Endothelial cell of hepatic sinusoid (primary cell): ENCODE measurements around the gene SLC25A27.

Source experiments
- in situ Hi-C: cut with HindIII; loops from 2 replicates; pipeline ENCODE4 v1.10.0; 2017; ENCODE audit warnings: low sequenced_read_pairs

The SLC25A27 gene

GRCh38 chr6:46648869-46649492, 3.8 kb upstream of the SLC25A27 start:
- in situ Hi-C loops, result no loop called here

DNA sequence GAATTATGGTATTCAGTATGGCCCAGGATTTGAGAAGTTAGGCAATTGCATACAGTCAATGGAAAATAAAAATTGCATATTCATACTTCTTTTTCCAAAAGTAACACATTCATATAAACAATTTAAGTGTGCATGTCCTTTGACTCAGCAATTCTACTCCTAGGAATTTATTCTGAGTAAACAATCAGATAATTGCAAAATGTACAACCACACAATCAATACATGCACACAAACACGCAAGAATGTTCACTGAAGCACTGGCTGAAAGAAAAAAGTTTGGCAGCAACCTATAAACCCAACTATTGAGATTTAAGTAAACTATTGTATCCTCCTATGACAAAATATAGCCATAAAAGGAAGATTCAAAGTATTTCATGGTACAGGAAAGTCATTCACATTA, 1.8 kb upstream of the SLC25A27 start:
- in situ Hi-C loops, result no loop called here

GRCh38 chr6:46651816-46652215, 959 bp upstream of the SLC25A27 start:
- in situ Hi-C loops, result no loop called here

- in situ Hi-C loops, result no loop called here
Measured at GRCh38 chr6:46652232-46652602, 558 bp upstream of the SLC25A27 start.

DNA sequence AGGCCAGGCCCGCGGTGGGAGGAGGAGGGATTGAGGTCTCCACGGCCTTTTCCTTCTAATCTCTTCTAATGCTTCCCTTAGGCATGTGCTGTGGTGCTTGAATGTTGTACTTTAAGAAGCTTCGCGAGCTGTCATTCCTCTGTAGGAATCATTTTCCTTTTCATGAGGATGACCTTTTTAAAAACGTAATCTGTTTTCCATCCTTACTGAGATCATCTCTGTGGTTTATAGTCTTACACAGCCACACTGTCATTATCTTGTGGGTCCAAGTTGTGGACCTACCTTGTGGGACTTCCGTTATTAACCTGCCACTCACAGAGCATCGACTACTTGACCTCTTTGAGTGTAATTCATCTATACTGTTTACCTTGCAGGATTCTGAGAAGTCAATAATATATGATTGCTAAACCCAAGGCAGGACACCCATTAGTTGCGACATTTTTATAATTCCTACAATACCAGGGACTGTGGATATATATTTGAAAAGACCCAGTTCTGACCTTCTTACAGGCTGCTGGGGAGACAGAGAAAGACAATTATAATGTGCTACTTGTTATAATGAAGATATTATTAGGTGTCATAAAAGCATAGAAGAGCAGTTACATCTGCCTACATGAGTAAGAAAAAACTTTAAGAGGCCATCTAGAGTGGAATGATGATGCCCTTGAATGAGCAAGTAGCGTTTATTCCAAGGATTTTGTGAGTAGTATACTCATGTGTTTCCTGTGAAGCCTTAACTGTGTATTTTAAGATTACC, 842 bp downstream of the SLC25A27 start:
- in situ Hi-C loops, result no loop called here

DNA sequence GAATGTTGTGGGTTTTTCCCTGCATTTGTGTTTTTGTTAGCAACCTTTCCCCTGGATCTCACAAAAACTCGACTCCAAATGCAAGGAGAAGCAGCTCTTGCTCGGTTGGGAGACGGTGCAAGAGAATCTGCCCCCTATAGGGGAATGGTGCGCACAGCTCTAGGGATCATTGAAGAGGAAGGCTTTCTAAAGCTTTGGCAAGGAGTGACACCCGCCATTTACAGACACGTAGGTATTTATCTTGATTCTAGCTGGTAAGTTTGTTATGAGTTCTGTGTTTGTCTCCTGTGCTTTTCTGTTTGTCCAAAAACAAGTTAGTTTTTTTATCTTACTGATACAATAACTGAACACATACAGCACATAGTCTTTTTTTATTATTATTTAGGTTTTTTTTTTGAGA, 3.0 kb downstream of the SLC25A27 start:
- in situ Hi-C loops, result no loop called here

GRCh38 chr6:46657642-46658041, 4.9 kb downstream of the SLC25A27 start:
- in situ Hi-C loops, result no loop called here

DNA sequence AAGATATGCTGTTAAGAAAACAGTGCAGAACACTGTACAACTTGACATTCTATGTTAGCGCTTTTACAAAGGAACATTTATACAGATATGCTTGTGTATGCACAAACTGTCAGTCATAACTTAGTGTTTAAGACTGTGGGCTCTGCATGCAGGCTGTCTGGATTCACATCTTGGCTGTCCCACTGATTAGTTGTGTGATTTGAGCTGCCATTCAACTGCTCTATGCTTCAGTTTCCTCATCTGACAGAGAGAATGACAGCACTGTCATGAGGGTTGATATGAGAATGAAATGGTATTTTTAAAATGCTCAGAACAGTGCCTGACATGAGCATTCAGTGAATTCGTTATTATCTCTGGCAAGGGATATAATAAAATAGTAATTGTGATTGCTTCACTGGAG, 8.7 kb downstream of the SLC25A27 start:
- in situ Hi-C loops, result no loop called here

DNA sequence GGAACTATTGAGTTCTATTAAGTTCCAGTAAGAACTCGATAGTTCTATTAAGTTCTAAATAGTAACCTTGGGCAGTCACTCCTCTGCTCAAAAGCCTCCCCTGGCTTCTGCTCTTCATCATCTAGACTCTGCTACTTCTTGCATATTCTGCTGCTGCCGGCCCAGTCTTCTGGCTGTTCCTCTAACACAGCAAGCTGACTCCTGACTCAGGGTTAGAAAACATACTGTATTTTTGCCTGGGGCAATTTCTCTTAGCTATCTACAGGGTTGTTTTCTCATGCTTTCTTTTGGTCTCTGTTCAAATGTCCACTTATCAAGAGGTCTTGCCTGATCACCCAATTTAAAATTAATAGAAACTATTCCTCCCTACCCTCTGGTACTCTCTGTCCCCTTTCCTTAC, 14.6 kb downstream of the SLC25A27 start:
- in situ Hi-C loops, result no loop called here

GRCh38 chr6:46674410-46674809, 21.6 kb downstream of the SLC25A27 start:
- in situ Hi-C loops, result loop anchor here (5.0 kb wide), 1 partner anchor 33 kb away; no protein-coding TSS in a partner anchor

DNA sequence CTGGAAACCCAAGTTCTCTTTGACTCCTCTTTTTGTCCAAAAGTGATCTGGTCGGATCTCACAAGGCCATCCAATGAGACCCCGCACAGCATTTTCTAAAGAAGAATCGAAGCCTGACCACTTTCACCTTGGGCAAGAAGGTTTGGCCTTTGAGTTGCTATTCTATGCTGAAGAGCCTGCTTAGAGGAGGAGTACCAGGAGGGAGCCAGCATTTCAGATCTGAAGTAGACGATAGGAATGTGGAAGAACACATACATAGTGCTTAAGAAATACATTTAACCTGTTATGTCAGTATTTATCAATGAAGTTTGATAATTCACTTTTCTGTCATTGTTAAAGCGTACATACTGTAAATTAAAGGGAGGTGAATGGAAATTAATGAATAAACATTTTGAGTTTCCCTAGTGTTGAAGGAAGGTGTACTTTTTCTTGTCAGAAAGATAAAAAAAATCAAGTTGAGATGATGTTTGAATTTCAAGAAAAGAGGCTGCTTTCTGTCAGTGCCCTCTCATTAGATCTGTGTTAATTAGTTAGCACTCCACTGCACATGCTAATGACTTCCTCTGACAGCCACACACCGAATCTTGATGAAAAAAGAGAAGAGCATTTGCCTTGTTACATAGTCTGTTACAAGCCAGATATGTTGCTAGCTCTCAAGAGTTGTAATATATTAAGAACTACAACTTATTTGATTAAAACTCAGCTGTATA, 24.0 kb downstream of the SLC25A27 start:
- in situ Hi-C loops, result no loop called here

DNA sequence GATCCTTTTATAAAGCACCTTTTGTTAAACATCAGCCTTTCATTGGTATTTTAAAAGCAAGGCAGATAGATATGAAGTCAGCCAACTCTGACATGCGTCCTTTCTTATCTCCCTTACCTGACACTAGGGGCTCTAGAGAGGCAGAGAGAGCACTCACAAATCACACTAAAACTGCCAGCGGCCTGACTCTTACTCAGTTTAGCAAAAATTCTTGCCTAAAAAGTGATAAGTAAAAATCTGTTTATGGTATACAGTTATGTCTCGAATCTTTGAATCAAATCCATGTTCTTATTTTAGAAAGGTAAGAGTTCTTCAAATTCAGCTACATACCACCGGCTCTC, 24.5 kb downstream of the SLC25A27 start:
- in situ Hi-C loops, result no loop called here

DNA sequence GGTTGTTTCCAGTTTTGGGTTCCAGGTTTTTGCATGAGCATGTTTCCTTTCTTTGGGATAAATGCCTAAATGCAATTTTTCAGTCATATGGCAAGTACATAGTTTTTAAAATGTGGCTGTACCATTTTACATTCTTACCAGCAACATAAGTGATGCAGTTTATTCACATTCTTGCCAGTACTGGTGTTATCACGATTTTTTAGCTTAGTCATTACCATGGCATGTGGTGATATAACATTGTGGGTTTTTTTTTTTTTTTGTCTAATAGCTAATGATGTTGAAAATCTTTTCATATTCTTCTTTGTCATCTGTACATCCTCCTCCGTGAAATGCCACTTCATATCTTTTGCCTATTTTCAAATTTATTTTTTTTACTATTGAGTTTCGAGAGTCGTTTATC, 32.0 kb downstream of the SLC25A27 start:
- in situ Hi-C loops, result no loop called here

DNA sequence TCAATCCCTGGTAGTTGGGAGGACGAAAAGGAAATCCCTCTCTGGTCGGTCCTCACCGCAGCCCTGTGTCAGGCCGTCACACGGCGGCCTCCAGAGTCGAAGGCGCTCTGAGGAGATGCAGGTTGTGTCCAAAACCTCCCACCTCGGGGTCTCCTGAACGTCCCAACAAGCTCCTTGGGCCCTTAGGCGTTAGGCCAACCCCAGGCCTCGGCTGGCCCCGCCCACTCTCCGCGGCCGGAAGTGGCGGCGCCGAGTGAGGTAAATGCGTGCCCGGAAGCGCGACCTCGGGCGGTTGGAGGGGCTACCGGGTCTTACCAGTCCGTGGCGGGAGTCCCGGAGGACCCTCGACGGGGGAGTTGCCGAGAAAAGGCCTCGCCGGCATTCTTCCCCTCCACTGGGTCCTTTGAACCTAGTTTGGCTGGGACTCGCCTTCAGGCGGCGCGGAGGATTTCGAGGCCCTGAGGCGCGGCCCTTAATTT, 34.9 kb downstream of the SLC25A27 start, which contains the start of gene TDRD6:
Gene TDRD6 (plus strand): TSS at position 267 of the 479 bp plus-strand sequence. CDS start 244 bp downstream, outside the sequence.
- in situ Hi-C loops, result no loop called here

- in situ Hi-C loops, result no loop called here
Measured at GRCh38 chr6:46688117-46688965, 35.6 kb downstream of the SLC25A27 start.

DNA sequence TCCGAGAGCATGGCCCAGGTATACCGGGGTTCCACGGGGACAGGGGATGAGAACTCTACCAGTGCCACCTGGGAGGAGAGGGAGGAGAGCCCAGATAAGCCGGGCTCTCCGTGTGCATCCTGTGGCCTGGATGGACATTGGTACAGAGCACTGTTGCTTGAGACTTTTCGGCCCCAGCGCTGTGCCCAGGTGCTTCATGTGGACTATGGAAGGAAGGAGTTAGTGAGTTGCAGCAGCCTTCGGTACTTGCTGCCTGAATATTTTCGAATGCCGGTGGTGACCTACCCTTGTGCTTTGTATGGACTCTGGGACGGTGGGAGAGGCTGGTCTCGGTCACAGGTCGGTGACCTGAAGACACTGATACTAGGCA, 36.2 kb downstream of the SLC25A27 start:
- in situ Hi-C loops, result no loop called here

DNA sequence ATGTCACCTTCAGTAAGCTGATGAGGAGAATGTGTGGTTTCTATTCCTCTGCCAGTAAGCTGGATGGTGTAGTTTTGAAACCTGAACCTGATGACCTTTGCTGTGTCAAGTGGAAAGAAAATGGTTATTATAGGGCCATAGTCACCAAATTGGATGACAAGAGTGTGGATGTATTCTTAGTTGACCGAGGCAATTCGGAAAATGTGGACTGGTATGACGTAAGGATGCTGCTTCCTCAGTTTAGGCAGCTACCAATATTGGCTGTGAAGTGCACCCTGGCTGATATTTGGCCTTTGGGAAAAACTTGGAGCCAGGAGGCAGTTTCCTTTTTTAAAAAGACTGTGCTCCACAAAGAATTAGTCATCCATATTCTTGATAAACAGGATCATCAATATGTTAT, 36.9 kb downstream of the SLC25A27 start:
- in situ Hi-C loops, result no loop called here

DNA sequence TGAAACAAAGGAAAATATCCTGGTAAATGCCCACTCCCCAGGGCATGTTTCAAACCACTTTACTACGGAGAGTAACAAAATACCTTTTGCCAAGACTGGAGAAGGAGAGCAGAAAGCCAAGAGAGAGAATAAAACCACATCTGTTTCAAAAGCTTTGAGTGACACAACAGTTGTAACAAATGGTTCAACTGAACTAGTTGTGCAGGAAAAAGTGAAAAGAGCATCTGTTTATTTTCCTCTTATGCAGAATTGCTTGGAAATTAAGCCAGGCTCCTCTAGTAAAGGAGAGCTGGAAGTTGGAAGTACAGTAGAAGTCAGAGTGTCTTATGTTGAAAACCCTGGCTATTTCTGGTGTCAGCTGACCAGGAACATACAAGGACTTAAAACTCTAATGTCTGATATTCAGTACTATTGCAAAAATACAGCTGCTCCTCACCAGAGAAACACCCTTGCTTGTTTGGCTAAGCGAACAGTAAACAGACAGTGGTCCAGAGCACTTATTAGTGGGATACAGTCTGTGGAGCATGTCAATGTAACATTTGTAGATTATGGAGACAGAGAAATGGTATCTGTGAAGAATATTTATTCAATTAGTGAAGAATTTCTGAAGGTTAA, 37.5 kb downstream of the SLC25A27 start:
- in situ Hi-C loops, result no loop called here

DNA sequence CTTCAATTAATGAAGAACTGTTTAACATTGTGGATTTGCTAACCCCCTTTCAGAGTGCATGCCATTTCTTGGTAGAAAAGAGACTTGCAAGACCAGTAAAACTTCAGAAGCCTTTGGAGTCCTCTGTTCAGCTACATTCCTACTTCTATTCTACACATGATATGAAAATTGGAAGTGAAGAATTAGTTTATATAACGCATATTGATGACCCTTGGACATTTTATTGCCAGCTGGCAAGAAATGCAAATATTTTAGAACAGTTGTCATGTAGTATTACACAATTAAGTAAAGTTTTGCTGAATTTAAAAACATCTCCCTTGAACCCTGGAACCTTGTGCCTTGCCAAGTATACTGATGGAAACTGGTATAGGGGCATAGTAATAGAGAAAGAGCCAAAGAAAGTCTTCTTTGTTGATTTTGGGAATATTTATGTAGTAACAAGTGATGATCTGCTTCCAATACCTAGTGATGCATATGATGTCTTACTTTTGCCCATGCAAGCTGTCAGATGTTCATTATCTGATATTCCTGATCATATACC, 38.2 kb downstream of the SLC25A27 start:
- in situ Hi-C loops, result no loop called here

GRCh38 chr6:46699970-46700369, 47.2 kb downstream of the SLC25A27 start:
- in situ Hi-C loops, result no loop called here
